Peyer's patch (tissue), 4 donors: Measurements from ENCODE around the gene ZFP62.

ENCODE experiments used
- POLR2A ChIP-seq, 2 donors: fragments of 450-650 bp; IDR thresholded peaks; one replicate each; pipeline ENCODE4 v1.5.1; 2017; ENCODE audit warnings: antibody characterized with exemption in 2 of 2, mild to moderate bottlenecking in 2 of 2, moderate library complexity in 2 of 2
- TF ChIP-seq, protein P1 (sequence below), 6 experiments: fragments of 450-650 bp in 4 of 6; fragments of 200-600 bp in 2 of 6; sonication (generic) in 1 of 6; IDR thresholded peaks; one replicate each; pipeline ENCODE4 v1.5.1; 2017 to 2019; ENCODE audit warnings: antibody characterized with exemption in 6 of 6, mild to moderate bottlenecking in 3 of 6, moderate library complexity in 1 of 6

GRCh38 chr5:180862645-180863044, 1.6 kb upstream of the ZFP62 start:
- TF ChIP-seq, protein P1, sequence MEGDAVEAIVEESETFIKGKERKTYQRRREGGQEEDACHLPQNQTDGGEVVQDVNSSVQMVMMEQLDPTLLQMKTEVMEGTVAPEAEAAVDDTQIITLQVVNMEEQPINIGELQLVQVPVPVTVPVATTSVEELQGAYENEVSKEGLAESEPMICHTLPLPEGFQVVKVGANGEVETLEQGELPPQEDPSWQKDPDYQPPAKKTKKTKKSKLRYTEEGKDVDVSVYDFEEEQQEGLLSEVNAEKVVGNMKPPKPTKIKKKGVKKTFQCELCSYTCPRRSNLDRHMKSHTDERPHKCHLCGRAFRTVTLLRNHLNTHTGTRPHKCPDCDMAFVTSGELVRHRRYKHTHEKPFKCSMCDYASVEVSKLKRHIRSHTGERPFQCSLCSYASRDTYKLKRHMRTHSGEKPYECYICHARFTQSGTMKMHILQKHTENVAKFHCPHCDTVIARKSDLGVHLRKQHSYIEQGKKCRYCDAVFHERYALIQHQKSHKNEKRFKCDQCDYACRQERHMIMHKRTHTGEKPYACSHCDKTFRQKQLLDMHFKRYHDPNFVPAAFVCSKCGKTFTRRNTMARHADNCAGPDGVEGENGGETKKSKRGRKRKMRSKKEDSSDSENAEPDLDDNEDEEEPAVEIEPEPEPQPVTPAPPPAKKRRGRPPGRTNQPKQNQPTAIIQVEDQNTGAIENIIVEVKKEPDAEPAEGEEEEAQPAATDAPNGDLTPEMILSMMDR (IDR thresholded peaks at IDR 0.05), result no peak
- TF ChIP-seq POLR2A (IDR thresholded peaks at IDR 0.05), result no peak
